DMS 273 (cell line): ENCODE results near the gene BACH2.
"Not testable (repeated sequence)": the region's sequence is repeated elsewhere in the genome, so short reads cannot be mapped to it uniquely, and the experiment has no call there.

ENCODE experiments used
- DNase-seq: peaks from one replicate; lab custom pipeline; 2025; ENCODE audit not compliant: unreplicated experiment; lab: John Stamatoyannopoulos, UW

The BACH2 gene

DNA sequence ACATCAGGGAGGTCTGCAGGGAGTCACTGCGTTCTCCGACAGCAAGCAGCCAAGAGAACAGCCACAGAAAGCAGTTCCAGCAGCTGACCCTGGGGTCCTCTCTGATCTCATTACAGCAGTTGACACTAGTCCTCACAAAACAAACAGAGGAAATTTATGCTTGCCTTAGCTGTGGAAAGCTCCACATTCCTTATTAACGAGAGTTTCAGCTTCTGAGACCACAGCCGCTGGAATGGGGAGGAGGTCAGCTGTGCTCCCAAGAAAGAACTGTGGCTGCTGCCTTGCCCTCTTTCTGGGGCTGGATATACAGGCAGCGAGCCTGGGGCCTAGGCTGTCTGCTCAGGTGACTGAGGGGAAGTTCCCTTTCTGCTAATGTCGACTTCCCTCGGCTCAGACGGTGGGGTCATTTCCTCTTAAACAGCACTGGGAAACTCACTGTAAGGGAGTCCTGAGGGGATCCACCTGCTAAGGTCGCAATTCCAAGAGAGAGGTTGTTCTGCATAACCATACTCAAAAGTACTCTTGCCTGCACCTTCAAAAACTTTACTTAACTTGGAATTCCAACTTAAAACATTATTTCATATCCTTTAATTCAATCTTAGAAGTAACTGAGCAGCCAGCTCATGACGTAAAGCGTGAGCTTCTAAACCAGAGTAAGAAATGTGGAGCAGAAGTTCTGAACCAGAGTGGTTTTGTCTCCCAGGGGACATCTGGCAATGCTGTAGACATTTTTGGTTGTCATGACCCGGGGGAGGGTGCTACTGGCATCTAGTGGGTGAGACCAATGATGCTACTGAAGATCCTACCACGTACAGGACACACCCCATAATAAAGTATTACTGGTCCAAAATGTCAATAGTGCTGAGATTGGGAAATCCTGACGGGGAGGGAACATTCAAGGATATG is 80.3 kb downstream of the BACH2 start:
- peak; percentile 12 for DNase-seq

DNA sequence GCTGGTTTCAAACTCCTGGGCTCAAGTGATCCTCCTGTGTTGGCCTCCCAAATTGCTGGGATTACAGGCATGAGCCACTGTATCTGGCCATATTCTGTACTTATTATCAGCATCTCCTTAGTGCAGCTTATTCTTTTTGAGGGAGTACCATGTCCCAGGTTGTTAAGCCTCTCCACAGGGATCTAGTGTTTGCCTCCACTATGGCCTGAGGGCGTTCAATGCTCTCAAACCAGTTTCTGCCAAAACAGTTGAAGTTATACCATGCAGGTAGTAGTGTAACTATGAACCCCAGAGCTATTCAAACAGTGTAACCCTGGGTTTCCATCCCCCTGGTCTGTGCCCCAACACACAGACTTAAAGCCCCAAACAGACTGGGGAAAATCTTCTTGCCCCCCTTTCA is 81.7 kb downstream of the BACH2 start:
- DNase-seq, result no peak

DNA sequence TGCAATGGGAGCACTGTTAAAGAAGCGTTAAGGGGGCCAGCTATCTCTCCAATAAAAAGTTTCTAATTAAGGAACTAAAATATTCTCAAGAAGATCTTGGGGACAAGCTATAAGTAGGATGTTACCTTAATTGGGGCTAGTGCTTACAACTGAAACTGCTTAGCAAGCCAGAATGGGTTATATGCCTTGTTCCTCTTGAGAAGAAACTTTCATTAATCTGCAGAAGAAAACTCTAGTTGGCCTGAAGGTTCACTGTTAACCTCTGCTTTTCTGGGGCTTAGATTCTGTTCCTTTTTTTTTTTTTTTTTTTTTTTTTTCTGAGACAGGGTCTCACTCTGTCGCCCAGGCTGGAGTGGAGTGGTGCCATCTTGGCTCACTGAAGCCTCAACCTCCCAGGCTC is 82.2 kb downstream of the BACH2 start:
- no peak for DNase-seq

DNA sequence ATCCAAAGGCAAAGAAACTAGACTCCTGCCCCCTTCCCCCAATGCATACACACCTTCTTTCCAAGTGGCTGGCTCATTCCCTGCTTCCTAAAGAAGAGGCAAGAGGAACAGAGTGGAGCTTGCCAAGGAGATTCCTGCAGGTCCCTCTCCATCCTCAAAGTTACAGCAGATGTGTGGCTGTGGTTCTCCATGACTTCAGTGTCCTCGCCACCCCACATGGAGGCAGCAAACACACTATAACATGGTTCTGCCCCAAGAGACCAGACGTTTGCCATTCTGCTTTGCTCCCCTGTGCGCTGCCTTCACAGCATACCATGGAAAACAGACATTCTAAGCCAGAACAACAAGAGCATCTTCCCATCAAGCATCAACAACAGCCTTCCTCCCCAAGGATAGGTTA is 84.4 kb downstream of the BACH2 start:
- peak; percentile 22 for DNase-seq

DNA sequence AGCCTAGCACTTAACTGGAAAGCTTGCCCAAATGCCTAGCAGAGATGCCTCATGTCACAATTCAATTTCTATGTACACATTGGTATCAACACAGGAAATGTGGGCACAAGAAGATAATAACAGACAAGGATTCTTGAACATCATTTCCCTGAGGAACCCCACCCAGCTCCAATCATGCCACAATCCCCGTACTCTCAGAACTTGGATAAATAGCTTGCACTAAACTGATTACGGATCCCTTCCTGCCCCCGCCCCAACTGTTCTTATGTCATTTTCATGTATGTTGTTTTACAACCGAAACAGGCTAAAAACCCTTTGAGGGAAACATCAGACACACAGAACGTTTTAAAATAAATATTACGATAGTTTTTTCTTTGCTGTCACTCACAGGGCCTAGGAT is 87.1 kb downstream of the BACH2 start:
- no peak for DNase-seq

DNA sequence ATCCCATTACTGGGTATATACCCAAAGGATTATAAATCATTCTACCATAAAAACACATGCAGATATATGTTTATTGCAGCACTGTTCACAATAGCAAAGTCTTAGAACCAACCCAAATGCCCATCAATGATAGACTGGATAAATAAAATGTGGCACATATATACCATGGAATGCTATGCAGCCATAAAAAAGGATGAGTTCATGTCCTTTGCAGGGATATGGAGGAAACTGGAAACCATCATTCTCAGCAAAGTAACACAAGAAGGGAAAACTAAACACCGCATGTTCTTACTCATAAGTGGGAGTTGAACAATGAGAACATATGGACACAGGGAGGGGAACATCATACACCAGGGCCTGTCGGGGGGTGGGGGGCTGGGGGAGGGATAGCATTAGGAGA is 88.0 kb downstream of the BACH2 start:
- not testable (repeated sequence) for DNase-seq

DNA sequence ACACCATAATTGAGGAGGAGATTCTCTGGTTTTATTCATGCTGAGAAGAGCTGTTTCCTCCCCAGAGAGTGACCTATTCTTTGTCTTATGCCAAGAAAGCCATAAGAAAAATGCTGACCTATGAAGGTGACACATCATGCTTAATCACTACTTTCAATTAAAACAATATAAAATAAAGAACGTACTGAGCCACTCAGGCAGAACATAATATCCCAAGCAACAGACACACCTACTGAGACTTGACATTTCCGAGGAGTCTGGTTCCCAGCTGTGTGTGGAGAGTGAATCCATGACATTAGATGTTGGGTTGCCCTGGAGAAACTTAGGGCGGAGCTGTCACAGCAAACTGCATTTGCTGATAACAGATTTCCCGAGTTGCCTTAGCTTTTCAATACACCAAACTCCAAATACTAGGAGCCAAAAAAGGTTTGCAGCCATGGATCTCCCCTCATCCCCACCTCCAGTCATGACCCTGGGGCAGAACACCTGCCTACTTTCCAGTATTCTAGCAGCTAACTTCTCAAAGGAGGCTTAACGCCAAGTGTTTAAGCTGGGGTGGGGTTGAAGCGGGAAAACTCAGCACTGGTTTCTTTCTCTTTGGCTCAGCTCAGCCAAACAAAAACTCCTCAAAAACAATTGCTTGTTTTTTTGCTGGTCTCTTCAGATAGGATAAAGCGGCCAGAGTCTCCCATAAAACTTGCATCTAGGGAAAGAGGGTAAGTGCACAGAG is 92.2 kb downstream of the BACH2 start:
- DNase-seq, result no peak

DNA sequence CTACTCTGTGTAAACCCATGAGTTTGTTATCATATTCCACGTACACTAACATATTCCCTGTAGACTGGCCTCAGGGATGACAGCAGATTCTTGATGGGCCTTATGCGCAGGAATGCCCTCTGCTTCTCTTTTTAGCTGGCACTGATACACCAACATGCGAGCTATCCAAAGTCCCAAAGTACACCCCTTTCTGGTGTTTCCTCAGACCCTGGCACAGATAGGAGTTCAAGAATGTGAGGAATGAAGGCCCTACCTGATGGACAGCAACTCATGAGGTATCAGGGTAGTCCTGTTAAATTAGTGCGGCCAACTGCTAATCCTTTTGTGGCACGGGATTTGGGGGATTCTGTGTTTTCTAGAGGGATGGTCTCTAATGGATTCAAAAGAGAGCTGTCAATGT is 93.0 kb downstream of the BACH2 start:
- DNase-seq, result no peak

DNA sequence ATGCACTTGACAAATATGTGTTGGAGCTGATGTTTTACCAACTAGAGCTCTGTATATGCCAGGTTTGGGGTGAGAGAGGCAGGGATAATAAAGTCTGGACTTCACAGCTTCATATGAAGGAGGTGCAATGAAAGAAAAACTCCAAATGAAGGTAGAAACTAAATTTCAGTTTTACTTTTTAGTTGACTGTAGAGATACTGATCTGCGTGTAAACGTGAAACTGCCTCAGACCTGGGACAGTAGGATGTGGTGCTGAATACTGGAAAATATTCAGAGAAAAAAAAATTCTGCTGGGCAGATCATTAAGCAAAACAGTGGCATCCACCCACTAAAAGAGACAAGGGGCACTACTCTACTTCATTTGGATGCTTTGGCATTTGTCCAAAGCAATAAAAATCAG is 94.5 kb downstream of the BACH2 start:
- no peak for DNase-seq

DNA sequence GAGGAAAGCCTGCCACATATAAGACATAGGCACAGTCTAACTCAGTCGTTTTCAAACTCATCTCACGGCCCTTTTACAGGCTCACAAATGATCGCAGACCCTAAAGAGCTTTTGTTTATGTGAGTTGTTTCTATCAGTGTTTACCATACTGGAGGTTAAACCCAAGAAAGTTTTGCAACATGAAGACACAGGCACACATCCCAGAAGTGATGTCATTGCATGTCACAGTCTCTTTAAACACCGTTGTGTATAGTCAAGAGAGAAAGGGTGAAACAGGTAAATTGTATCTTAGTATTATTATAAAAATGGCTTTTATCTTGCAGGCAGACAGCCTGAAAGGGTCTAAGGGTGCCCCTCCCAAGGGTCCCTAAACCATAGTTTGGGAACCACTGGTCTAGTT is 96.7 kb downstream of the BACH2 start:
- DNase-seq, result no peak

DNA sequence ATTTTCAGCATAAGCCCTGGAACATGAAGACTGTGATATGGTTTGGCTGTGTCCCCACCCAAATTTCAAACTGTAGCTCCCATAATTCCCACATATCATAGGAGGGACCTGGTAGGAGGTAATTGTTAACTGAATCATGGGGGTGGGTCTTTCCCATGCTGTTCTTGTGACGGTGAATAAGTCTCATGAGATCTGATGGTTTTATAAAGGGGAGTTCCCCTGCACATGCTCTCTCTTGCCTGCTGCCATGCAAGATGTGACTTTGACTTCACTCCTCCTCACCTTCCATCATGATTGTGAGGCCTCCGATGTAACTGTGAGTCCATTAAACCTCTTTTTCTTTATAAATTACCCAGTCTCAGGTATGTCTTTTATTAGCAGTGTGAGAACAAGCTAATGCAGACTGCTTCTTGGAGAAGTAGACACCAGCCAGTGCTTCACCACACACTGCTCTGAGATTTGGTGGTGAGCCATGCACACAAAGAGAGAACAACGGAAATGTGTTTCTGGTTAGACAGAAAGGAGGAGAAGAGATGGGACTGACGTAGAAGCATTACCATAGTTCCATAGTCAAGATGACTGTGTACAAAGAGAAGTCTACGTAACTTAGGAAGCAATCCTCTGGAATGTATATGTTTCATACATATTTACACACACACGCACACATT is 97.8 kb downstream of the BACH2 start:
- no peak for DNase-seq

DNA sequence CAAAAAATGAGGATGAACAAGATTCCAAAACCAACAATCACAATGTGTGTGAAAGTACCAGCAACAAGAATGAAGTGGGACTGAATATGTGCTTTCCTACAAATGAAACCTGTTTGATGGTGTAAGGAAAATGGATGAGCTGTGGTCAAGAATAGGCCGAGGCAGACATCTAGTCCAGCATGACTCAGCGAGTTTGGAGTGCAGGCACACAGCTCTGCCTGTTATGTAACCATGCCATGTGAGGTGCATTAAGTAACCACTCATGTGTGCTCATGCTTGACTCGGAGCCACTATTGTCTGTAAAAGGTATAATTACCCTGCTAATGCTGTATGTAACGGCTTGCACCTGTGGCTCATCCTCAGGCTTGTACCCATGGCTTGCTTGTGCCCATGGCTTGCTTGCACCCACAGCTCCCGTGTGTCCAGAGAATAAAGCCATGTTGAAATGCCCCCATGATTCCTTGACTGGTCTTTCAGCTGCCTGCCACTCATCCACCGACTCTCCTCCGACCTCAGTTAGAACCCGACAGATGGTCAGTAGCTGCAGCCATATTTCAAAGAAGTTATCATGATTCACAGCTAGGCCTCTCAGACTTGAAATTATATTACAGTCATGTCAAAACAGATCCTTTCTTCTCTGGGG is 98.7 kb downstream of the BACH2 start:
- DNase-seq, result peak; percentile 49

DNA sequence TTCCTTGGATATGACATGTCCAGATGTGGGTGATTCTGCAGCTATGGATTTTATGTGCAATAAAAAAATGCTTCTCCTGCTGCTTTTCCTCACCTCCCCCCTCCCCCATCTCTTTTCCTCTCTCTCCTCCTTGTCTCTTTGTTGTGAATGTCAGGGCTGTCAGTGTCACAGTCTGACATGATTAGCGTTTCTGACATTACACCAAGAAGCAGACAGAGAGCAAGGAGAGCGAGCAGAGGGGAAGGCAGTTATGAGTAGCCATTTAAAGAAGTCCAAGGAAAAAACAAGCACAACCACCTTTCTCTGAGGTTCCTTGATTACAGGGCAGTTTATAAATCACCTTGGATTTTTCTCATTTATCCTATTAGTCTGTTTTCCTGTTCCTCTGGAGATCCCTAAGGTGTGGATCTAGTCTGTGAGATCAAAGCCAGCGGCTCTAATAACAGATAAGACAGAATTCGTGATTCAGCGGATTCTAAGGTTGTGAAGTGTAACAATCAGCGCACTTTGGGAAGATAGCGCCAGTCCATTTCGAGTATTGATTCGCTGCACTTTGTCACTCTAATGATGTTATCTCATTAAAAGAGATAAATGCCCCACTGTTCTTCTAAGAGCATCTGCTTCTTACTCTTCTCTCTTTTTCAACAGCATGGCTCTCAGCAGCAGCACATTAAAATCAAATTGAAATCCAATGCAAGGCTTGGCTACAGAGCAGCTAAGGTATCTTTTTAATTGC is 101.4 kb downstream of the BACH2 start:
- no peak for DNase-seq

DNA sequence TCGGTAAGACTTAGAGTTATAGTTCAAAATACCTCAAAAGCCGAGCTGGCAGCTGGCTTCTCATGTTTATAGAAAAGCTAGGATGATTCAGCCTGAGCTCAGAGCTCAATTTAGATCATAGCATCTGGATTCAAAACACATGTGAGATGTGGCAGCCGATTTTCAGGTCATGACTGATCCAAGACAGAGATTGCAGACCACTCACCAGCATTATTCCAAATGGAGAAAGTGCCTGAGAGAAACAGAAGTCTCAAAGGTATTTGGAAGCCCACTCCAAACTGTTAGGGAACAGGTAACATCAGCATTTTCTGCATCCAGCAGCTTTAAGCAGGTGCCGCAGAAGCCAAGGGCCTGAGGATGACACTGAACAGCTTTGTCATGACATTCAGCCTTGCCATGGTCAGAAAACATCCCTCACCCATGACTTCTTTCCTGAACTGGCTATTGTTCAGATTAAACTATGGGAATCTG is 102.2 kb downstream of the BACH2 start:
- peak; percentile 57 for DNase-seq

DNA sequence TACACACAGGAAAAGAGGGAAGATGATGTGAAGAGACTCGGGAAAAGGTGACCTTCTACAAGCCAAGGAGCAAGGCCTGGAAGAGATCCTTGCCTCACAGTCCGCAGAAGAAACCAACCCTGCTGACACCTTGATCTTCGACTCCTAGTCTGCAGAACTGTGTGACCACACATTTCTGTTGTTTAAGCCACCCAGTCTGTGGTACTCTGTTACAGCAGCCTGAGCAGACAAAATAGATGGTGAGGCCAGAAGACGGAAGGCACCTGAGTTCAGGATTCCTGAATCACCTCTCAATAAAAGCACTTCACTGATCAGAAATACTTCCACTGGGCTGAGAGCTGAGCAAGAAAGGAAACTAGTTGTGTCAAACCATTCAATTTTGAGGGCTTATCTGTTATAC is 103.3 kb downstream of the BACH2 start:
- DNase-seq, result no peak

DNA sequence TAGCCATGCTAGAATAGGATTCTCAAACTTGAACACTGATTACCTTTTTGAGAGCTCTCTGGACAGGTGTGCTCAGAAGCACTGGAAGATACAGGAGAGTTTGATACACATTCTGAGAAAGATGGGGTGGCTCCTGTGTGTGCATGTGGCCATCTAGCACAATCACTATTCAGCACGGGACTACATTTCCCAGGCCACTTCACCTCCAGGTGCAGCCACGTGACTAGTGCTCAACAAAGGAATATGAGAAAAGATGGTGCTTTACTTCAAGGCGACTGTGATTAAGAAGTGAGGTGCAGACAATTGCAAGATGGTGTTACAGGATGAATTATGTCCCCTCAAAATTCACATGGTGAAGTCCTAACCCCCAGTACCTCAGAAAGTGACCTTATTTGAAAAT is 103.8 kb downstream of the BACH2 start:
- no peak for DNase-seq

DNA sequence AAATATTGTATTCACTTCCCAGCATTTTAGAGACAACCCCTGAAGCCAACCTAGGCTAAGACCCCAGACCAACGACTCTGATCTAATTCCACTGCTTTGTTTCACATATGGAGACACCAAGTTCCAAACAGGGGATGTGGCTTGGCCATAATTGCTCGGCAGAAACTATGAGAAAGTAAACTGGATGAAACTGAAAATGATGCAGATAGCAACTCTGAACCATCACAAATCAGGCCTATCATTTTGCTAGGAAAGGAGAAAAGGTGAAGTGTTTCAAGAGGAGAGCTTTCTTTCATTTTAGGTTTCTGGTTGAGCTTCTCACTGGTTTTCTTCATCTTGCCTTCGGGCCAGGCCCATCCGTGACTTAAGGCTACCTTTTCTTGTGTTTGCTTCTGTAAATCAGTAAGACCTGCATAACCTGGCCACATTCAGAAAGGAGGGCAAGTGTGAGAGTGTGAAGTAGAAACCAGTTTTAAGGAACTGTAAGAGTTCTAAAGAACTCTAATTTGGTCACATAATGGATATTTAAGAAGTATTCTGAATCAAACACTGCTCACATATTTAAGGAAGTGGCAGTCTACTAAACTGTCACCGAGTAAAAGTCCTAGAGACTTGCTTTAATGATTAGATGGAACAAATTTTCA is 105.8 kb downstream of the BACH2 start:
- DNase-seq, result no peak

DNA sequence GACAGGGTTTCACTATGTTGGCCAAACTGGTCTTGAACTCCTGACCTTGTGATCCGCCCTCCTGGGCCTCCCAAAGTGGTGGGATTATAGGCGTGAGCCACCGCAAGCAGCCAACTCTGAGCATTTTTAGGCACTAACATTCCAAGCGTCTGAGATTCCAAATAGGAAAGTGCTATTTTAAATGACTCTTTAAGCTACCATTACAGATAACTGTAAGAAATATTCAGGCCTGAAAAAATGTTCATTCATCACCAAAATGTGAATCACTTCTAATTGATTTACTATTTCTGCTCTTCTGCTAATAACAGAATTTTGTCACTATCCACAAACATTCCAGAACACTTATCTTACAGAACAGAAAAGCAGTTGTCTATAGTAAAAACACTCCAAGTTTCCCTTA is 106.5 kb downstream of the BACH2 start:
- DNase-seq, result no peak

DNA sequence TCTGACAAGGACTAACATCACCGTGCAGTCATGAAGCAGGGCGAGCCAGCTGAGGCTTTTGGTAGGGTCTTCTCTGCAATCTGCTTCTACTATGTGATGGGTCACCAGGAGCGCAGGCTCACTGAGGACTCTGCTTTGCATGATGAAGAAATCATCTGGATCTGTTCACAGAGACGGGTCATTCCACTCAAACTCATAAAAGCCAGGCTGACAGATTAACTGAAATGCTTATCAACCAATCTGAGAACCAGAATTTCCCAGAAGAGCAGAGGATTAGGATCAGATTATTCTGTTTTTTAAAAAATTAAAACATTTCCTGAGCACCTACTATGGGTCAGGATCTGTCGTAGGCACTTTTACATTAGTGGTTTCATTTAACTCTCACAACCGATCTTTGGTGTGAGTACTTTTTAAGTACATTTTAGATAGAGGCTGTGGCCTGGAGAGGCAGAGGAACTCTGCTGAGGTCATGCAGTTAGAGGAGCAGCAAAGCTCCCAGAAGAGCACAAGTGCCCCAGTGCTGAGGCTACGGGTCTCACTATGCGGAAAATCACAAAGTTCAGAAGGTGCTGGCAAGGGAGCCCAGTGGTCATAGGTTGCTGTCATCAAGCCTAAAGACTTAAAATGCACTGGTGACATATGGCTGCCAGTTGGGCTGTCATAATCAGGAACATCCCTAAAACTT is 109.1 kb downstream of the BACH2 start:
- DNase-seq, result no peak
